ENCODE data around the gene FKBP1A. TPM values are rescaled to one million over a fixed set of nuclear protein-coding genes. Genes with fewer than 3 reads are reported as not detected.

The FKBP1A gene
- total RNA-seq, 1 donor from 2014 or later: 128 TPM

DNA sequence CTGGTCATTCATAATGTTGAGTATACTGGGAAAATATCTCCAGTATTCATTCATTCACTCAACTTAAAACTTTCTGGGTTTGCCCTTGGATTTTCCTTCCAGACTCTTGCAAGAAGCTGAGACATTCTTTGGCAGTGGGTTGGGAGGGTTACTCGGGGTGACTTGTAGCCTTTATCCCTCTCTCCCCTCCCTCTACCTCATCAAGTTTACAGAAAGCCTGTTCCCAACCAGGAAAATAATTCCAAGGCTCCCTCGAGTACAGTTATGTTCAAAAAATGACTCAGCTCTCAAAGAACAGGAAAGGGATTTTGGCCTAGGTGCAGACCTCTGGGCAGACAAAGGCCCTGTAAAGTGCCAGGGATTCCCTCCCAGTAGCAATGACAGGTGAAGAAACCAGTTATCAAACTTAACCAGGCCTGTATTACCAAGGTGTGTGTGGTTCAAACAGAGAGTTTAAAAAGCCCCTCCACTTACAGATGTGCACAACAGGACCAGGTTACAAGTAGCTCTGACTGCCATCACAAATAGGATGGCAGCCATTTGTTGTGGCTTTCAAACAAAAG, 22.2 kb downstream of the FKBP1A start:
- intact Hi-C loops (cut with micrococcal nuclease): no loop called here
- Mint-ChIP-seq H3K36me3 (ENCODE audit: low read depth) (peaks cover 73% of the 10 kb centered on the region), H3K9me3 (no peaks in the 10 kb centered on the region), H3K27ac (no peak overlapping the region), H3K27me3 (no peaks in the 10 kb centered on the region), H3K4me1 (peaks cover 8% of the 10 kb centered on the region), H3K4me3 (no peak overlapping the region)
- POLR2A ChIA-PET: no interaction called here
- TF ChIP-seq, protein P1, sequence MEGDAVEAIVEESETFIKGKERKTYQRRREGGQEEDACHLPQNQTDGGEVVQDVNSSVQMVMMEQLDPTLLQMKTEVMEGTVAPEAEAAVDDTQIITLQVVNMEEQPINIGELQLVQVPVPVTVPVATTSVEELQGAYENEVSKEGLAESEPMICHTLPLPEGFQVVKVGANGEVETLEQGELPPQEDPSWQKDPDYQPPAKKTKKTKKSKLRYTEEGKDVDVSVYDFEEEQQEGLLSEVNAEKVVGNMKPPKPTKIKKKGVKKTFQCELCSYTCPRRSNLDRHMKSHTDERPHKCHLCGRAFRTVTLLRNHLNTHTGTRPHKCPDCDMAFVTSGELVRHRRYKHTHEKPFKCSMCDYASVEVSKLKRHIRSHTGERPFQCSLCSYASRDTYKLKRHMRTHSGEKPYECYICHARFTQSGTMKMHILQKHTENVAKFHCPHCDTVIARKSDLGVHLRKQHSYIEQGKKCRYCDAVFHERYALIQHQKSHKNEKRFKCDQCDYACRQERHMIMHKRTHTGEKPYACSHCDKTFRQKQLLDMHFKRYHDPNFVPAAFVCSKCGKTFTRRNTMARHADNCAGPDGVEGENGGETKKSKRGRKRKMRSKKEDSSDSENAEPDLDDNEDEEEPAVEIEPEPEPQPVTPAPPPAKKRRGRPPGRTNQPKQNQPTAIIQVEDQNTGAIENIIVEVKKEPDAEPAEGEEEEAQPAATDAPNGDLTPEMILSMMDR (IDR thresholded peaks at IDR 0.05): no peak
- CTCF ChIA-PET: no interaction called here
- no peak for ATAC-seq (ENCODE audit: low read depth)
- no peak for DNase-seq

DNA sequence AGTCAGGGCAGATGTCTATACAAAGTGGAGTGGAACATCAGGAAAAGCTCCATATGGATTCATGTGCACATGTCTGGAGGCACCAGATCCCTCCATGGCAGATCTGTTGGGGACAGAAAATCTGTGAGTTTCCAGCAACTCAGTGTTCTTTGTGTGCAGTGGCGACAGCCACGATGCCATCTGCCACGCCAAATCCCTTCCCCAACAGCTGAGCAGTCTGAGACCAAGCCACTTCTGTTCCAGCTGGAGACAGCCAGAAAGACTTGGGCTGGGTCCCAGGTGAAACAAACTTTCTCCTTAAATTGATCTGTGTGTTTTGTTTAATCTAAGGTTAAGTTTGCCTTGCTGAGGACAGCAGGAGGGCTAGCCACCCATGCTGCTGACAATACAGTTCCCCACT, 22.9 kb downstream of the FKBP1A start:
- no peaks in the 10 kb centered on the region for H3K27me3 Mint-ChIP-seq
- no peaks in the 10 kb centered on the region for H3K9me3 Mint-ChIP-seq
- H3K36me3 Mint-ChIP-seq (ENCODE audit: low read depth): peaks cover 75% of the 10 kb centered on the region
- TF ChIP-seq, protein P1 (IDR thresholded peaks at IDR 0.05): no peak
- no peak for DNase-seq
- ChIA-PET POLR2A (no interaction called here), CTCF (no interaction called here)
- no peak overlapping the region for H3K27ac Mint-ChIP-seq
- H3K4me1 Mint-ChIP-seq: peaks cover 2% of the 10 kb centered on the region
- no peak for ATAC-seq (ENCODE audit: low read depth)
- intact Hi-C loops (cut with micrococcal nuclease): loop anchor here (2.0 kb wide), 1 partner anchor 17 kb away; no protein-coding TSS in a partner anchor
- H3K4me3 Mint-ChIP-seq: no peak overlapping the region

DNA sequence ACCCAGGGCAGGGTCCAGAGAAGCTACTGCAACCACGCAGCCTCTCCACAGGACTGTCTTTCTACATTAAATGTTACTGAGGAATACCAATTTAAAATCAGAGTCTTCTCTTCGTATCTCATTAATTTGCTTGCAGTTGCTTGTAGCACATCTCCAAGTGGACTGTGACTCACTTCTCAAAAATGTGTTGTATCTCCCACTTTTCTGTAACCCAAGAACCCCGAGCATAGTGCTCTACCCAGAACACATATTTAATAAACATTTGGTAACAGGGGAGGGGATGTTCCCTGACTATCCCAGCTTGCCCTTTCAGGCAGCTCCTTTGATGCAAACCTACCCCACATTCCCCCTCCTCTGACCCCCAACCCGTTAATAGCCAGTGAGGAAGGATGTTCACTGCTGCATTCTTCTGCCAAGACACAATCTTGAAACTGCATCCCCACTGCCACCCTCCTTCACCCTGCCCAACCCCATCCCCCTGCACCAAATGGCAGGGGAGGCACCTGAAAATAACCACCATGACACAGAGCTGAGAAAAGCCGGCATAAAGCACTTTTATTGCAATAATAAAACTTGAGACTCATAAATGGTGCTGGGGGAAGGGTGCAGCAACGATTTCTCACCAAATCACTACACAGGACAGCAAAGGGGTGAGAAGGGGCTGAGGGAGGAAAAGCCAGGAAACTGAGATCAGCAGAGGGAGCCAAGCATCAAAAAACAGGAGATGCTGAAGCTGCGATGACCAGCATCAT, 24.2 kb downstream of the FKBP1A start:
- peaks cover 75% of the 10 kb centered on the region for H3K36me3 Mint-ChIP-seq (ENCODE audit: low read depth)
- TF ChIP-seq, protein P1 (IDR thresholded peaks at IDR 0.05): no peak
- CTCF ChIA-PET: no interaction called here

DNA sequence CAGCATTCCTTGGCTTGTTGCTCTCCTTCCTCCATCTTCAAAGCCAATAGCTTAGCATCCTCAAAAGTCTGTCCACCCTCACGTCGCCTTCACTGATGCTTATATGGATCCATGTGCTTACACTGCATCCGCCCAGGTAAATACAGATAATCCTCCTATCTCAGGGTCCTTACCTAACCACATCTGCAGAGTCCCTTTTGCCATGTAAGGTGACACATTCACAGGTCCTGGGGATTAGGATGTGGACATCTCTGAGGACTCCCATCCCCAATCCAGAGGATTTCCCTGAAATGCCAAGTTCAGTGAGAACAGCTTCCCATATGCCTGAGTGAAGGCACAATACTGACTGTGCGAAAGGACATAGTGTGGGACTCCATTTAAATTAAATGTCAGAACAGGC, 25.4 kb downstream of the FKBP1A start:
- H3K9me3 Mint-ChIP-seq: no peaks in the 10 kb centered on the region
- TF ChIP-seq, protein P1 (IDR thresholded peaks at IDR 0.05): no peak
- ChIA-PET CTCF (no interaction called here), POLR2A (no interaction called here)
- DNase-seq: no peak
- peaks cover 19% of the 10 kb centered on the region for H3K4me1 Mint-ChIP-seq
- no peak overlapping the region for H3K4me3 Mint-ChIP-seq
- intact Hi-C loops (cut with micrococcal nuclease): no loop called here
- no peaks in the 10 kb centered on the region for H3K27me3 Mint-ChIP-seq
- peaks cover 73% of the 10 kb centered on the region for H3K36me3 Mint-ChIP-seq (ENCODE audit: low read depth)
- ATAC-seq (ENCODE audit: low read depth): no peak
- no peak overlapping the region for H3K27ac Mint-ChIP-seq

More for the DNA sequence above, 24.2 kb downstream of the FKBP1A start:
- Mint-ChIP-seq H3K27ac (no peak overlapping the region), H3K4me1 (peaks cover 14% of the 10 kb centered on the region), H3K27me3 (no peaks in the 10 kb centered on the region), H3K9me3 (no peaks in the 10 kb centered on the region), H3K4me3 (no peak overlapping the region)
- ATAC-seq (ENCODE audit: low read depth): no peak
- no peak for DNase-seq
- POLR2A ChIA-PET: no interaction called here
- intact Hi-C loops (cut with micrococcal nuclease): loop anchor here (2.0 kb wide), 1 partner anchor 16 kb away; no protein-coding TSS in a partner anchor

DNA sequence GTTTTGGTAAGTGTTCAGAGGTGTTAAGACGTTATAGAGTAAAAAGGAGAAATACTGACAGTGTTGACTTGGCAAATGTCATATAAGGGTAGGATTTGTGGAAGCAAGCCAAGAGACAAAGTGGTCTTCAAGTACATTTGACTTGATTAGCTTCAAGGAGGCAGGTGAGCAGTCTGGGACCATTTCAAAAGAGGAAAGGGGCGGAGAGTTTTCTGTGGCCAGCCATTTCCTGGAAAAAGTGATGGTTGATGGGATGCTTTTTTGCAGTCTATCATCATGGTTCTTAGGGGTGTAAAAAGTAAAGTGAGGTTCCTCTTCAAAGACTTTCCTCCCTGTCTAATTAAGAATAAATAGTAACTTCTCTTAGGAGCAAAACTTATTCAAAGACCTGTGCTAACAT, 28.7 kb downstream of the FKBP1A start:
- no peak for ATAC-seq (ENCODE audit: low read depth)
- peaks cover 76% of the 10 kb centered on the region for H3K36me3 Mint-ChIP-seq (ENCODE audit: low read depth)
- no peak overlapping the region for H3K4me3 Mint-ChIP-seq

More for the DNA sequence above, 28.7 kb downstream of the FKBP1A start:
- Mint-ChIP-seq H3K27me3 (no peaks in the 10 kb centered on the region), H3K9me3 (no peaks in the 10 kb centered on the region), H3K4me1 (peaks cover 19% of the 10 kb centered on the region), H3K27ac (no peak overlapping the region)
- no peak for DNase-seq
- intact Hi-C loops (cut with micrococcal nuclease): no loop called here
- ChIA-PET CTCF (no interaction called here), POLR2A (no interaction called here)
- TF ChIP-seq, protein P1 (IDR thresholded peaks at IDR 0.05): no peak

Measured in activated B cell treated with CpG ODN at 0.5 μM for 24 hours (primary cell).